ENCODE measurements around the gene PHF2. TPM values are rescaled to one million over a fixed set of nuclear protein-coding genes. Genes with fewer than 3 reads are reported as not detected.

The PHF2 gene
- total and polyA plus RNA-seq, 2 of the 8 experiments (the other 6 are each of a cell fraction or from before 2014, with no cell fraction given): 3.4 to 9.4 TPM

DNA sequence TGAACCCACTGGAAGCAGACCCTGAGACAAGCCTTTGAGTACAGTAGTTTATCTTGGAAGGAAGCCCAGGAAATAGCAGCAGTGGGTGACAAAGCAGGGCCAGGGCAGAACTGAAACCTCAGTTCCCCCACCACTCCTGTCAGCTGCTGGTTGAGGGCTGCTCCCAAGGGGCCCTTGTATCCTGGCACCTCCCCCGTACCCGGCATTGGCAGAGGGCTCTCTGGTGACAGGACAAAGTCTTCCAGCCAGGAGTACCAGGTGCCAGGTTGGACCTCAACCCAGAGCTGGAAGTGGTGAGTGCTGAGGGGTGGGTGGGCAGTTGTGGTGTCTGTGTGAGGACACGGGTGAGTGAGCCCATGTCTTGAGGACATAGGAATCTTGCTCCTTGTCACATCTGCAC lies 123.3 kb downstream of the PHF2 start:
- Histone ChIP-seq H3K9ac (replicated peaks in 1 of 4; ENCODE audit: extremely low read depth in 1 of 4, low read depth in 3 of 4, low read length in 3 of 4) (no peak overlapping the region), H3K4me1 (replicated peaks in 1 of 4; ENCODE audit: control insufficient read depth in 3 of 4, insufficient read depth in 4 of 4, low read length in 3 of 4) (no peaks in the 10 kb centered on the region), H3K18ac (ENCODE audit: extremely low read depth, low read length) (no peak overlapping the region), H2BK12ac (ENCODE audit: low read depth, low read length) (no peak overlapping the region), H3K23me2 (ENCODE audit: low read depth, low read length) (no peaks in the 10 kb centered on the region), H4K91ac (replicated peaks; ENCODE audit: insufficient read length, low read length) (no peak overlapping the region), H3K27ac (ENCODE audit: low read depth, low read length) (no peak overlapping the region), H3K79me1 (ENCODE audit: low read depth, low read length) (no peaks in the 10 kb centered on the region), H2AFZ (ENCODE audit: low read length) (no peak overlapping the region), H4K20me1 (replicated peaks in 1 of 2; ENCODE audit: control insufficient read depth in 1 of 2, insufficient read depth in 2 of 2, low read length in 2 of 2) (no peaks in the 10 kb centered on the region), H3K4ac (replicated peaks; ENCODE audit: insufficient read length, low read depth, low read length) (no peak overlapping the region), H3K27me3 (replicated peaks in 1 of 4; ENCODE audit: control insufficient read depth in 3 of 4, extremely low read depth in 1 of 4, insufficient read depth in 3 of 4, low read length in 3 of 4) (no peaks in the 10 kb centered on the region), H3K79me2 (ENCODE audit: control insufficient read depth in 1 of 2, insufficient read depth in 2 of 2, low read length in 2 of 2) (no peaks in the 10 kb centered on the region), H2BK5ac (ENCODE audit: low read depth, low read length) (no peak overlapping the region), H2AK5ac (ENCODE audit: low read depth, low read length) (no peak overlapping the region), H3K9me3 (ENCODE audit: insufficient read depth in 2 of 2, low read depth in 1 of 2, low read length in 1 of 2) (peaks cover 11 to 17% of the 10 kb centered on the region in 2 experiments), H3K14ac (ENCODE audit: insufficient read length) (no peak overlapping the region), H2BK120ac (replicated peaks; ENCODE audit: low read depth, low read length) (no peak overlapping the region), H2BK15ac (ENCODE audit: low read length) (no peak overlapping the region), H2BK20ac (ENCODE audit: low read length) (no peak overlapping the region), H3K4me3 (ENCODE audit: extremely low read depth in 1 of 4, insufficient read depth in 2 of 4, low read depth in 3 of 4, low read length in 4 of 4) (no peak overlapping the region), H4K8ac (ENCODE audit: extremely low read depth, insufficient read depth, low read length) (no peak overlapping the region), H3K56ac (replicated peaks; ENCODE audit: insufficient read length, low read depth, low read length) (no peak overlapping the region), H3K23ac (ENCODE audit: insufficient read length) (no peak overlapping the region), H3K36me3 (ENCODE audit: control insufficient read depth in 2 of 4, insufficient read depth in 4 of 4, low read length in 3 of 4) (no peaks in the 10 kb centered on the region), H4K5ac (ENCODE audit: insufficient read length, low read depth, low read length) (no peak overlapping the region), H3K4me2 (ENCODE audit: insufficient read depth in 1 of 2, low read depth in 2 of 2, low read length in 2 of 2) (no peak overlapping the region)
- no peak for FAIRE-seq
- ChIA-PET CTCF (ENCODE audit: partially characterized antibody) (interaction anchor here (0.9 to 6.2 kb wide), 4 partner anchors 8 to 235 kb away, joined by 3 to 31 read pairs (median 3); no protein-coding TSS in a partner anchor), POLR2A (ENCODE audit: partially characterized antibody) (no interaction called here)
- 93% methylated on average over 3 of the region's 3 CpGs; no CpG with 5 or more reads in 1 of the 2 experiments for WGBS, 2 experiments (ENCODE audit: extremely low coverage in 1 of 2, insufficient coverage in 1 of 2, insufficient read length in 1 of 2, insufficient replicate concordance in 2 of 2, low coverage in 1 of 2, low lambda C conversion rate in 2 of 2, missing lambda C conversion rate in 1 of 2)
- TF ChIP-seq SIN3A (conservative IDR thresholded peaks at IDR 0.05 in 1 of 2, IDR thresholded peaks at IDR 0.05 in 1 of 2; ENCODE audit: low read depth in 1 of 2, low read length in 2 of 2) (no peak), CEBPB (IDR thresholded peaks at IDR 0.05; ENCODE audit: low read depth, low read length) (no peak), HDAC6 (IDR thresholded peaks at IDR 0.05; ENCODE audit: low read depth, low read length) (no peak), CBX5 (IDR thresholded peaks at IDR 0.05; ENCODE audit: low read depth, low read length) (no peak), RBBP5 (IDR thresholded peaks at IDR 0.05; ENCODE audit: borderline replicate concordance, low read depth, low read length) (no peak), RXRA (IDR thresholded peaks at IDR 0.05; ENCODE audit: insufficient read depth, low read depth, low read length) (no peak), JUND (IDR thresholded peaks at IDR 0.05; ENCODE audit: low read length) (no peak)
- TF ChIP-seq, protein P1, sequence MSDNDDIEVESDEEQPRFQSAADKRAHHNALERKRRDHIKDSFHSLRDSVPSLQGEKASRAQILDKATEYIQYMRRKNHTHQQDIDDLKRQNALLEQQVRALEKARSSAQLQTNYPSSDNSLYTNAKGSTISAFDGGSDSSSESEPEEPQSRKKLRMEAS (IDR thresholded peaks at IDR 0.05): no peak
- TF ChIP-seq, protein P2, sequence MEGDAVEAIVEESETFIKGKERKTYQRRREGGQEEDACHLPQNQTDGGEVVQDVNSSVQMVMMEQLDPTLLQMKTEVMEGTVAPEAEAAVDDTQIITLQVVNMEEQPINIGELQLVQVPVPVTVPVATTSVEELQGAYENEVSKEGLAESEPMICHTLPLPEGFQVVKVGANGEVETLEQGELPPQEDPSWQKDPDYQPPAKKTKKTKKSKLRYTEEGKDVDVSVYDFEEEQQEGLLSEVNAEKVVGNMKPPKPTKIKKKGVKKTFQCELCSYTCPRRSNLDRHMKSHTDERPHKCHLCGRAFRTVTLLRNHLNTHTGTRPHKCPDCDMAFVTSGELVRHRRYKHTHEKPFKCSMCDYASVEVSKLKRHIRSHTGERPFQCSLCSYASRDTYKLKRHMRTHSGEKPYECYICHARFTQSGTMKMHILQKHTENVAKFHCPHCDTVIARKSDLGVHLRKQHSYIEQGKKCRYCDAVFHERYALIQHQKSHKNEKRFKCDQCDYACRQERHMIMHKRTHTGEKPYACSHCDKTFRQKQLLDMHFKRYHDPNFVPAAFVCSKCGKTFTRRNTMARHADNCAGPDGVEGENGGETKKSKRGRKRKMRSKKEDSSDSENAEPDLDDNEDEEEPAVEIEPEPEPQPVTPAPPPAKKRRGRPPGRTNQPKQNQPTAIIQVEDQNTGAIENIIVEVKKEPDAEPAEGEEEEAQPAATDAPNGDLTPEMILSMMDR (IDR thresholded peaks at IDR 0.05; ENCODE audit: control extremely low read depth in 1 of 3, insufficient read depth in 1 of 3, low read depth in 1 of 3, low read length in 3 of 3): no peak
- TF ChIP-seq, protein P3, sequence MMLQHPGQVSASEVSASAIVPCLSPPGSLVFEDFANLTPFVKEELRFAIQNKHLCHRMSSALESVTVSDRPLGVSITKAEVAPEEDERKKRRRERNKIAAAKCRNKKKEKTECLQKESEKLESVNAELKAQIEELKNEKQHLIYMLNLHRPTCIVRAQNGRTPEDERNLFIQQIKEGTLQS (IDR thresholded peaks at IDR 0.05; ENCODE audit: insufficient read depth, low read depth, low read length): no peak
- DNase-seq (ENCODE audit: low read depth in 1 of 2, low spot score in 2 of 2): no peak

Data from H1 (cell line).